Measurements from ENCODE around the gene NFKBIL1. TPM values are rescaled to one million over a fixed set of nuclear protein-coding genes. Genes with fewer than 3 reads are reported as not detected.
A peak's percentile ranks its signal among the peaks of the same experiment; 100 is the strongest.

Gene NFKBIL1
- total RNA-seq, 2 donors from 2014 or later = 16.8 to 17.0 TPM

DNA sequence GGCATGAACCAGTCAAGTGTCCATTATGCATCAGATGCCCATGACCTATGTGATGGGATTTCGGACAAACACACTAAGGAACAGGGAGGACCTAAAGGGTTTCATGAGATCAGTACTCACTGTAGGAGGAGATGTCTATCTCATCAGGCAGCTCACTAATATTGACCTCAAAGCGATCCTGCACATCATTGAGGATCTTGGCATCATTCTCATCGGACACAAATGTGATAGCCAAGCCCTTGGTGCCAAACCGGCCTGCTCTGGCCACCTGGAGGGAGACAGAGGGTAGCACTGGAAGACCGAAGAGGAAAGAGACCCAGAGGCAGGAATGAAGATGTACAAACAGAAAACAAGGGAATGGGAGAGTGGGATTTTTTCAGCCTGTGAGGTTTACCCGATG is 16.7 kb upstream of the NFKBIL1 start:
- no peak overlapping the region for H3K27ac Mint-ChIP-seq
- peaks cover 34% of the 10 kb centered on the region for H3K36me3 Mint-ChIP-seq
- no peak for DNase-seq (ENCODE audit: low spot score)
- no peak for ATAC-seq
- H3K9me3 Mint-ChIP-seq = no peaks in the 10 kb centered on the region
- H3K27me3 Mint-ChIP-seq = no peaks in the 10 kb centered on the region
- H3K4me1 Mint-ChIP-seq (ENCODE audit: low read depth in 2 of 2) = peaks cover 12 to 29% of the 10 kb centered on the region in 2 donors
- H3K4me3 Mint-ChIP-seq = no peak overlapping the region

DNA sequence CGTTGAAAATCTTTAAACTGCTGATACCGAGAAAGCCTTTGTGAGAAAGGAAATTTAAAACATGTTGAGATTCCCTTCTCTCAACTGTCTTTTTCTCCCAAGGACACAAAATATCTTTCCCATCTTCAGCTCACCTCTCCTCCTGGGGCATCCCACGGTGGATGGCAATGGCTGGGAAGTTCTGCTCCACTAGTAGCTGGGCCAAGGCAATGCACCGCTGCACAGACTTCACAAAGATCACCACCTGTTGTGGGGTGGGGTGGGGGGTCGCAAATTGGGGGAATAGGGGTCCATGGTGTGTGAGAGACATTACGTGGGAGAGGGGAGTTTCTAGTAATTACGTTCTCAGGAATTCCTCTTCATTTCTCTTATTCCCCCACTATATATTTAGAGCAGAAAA is 16.2 kb upstream of the NFKBIL1 start:
- no peak overlapping the region for H3K27ac Mint-ChIP-seq

DNA sequence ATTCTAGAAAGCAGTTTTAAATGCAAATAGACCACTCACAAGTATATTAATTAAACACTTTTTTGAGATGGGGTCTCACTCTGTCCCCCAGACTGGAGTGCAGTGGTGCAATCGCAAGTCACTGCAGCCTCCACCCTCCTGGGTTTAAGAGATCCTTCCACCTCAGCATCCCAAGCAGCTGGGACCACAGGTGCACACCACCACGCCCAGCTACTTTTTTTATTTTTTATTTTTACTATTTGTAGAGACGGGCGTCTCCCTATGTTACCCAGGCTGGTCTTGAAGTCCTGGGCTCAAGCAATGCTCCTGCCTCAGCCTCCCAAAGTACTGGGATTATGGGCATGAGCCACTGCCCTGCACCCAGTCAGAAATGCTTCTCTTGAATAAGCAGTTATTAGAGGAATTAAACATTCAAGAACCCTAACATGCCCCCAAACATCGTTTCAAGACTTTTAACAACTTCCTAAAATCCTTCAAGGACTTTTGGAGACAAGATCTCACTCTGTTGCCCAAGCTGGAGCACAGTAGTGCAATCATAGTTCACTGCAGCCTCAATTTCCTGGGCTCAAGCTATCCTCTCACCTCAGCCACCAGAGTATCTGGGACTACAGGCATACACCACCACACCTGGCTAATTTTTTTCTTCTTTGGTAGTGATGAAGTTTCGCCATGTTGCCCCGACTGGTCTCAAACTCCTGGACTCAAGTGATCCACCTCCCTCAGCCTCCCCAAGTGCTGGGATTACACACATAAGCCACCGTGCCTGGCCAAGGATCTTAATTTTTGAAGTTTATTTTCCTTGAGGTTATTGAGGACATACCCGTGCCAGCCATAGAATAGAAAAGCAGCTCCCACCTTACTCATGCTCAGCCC is 15.4 kb upstream of the NFKBIL1 start:
- Mint-ChIP-seq H3K9me3 (no peaks in the 10 kb centered on the region), H3K36me3 (peaks cover 44% of the 10 kb centered on the region), H3K4me3 (no peak overlapping the region), H3K4me1 (ENCODE audit: low read depth in 2 of 2) (peaks cover 19 to 35% of the 10 kb centered on the region in 2 donors), H3K27me3 (no peaks in the 10 kb centered on the region), H3K27ac (peak overlapping the region in 1 of 2 donors; percentile 27)
- ATAC-seq = no peak
- no peak for DNase-seq (ENCODE audit: low spot score)

More for the DNA sequence above, 16.2 kb upstream of the NFKBIL1 start:
- Mint-ChIP-seq H3K36me3 (peaks cover 39% of the 10 kb centered on the region), H3K4me1 (ENCODE audit: low read depth in 2 of 2) (peaks cover 14 to 32% of the 10 kb centered on the region in 2 donors), H3K9me3 (no peaks in the 10 kb centered on the region), H3K4me3 (no peak overlapping the region), H3K27me3 (no peaks in the 10 kb centered on the region)
- ATAC-seq (no peak), DNase-seq (ENCODE audit: low spot score) (no peak)

DNA sequence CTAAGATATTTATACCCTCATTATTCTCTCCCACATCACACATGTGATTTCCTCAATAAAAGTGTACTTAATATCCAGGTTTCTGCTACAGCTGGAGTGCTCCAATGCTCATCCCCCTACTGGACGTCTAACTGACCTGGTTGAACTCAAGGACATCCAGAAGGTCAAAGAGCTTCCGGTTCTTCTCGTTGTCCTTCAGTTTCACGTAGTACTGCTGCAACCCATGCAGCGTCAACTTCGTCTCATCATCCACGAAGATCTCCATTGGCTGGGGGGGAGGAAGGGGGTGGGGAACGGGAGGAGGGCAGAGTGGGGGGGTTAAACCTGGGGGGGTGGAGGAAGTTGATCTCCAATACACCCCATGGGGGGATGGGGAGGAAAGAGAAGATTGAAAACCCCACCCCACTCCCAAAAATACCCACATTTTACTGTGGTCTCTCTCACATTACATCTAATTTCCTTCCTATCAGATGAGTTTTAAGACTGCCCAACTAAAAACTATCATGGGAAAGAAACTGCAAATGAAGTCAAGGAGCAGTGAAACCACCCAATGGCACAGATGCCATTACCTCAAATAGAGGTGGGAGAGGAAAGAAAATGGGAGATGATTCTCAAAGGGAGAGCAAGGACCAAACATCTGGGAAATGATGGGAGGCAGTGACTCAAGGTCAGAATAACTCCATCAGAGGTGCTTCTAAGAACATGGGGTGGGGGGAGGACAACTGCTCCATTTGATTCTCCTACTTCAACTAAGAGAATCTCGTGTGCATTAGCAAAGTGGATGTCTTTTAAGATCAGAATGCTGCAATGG is 14.6 kb upstream of the NFKBIL1 start:
- Mint-ChIP-seq H3K27ac (peak overlapping the region; percentile 27 to 39), H3K9me3 (no peaks in the 10 kb centered on the region), H3K27me3 (no peaks in the 10 kb centered on the region), H3K36me3 (peaks cover 44% of the 10 kb centered on the region), H3K4me1 (ENCODE audit: low read depth in 2 of 2) (peaks cover 19 to 39% of the 10 kb centered on the region in 2 donors), H3K4me3 (no peak overlapping the region)
- DNase-seq (ENCODE audit: low spot score) (no peak), ATAC-seq (peak in 1 of 2 donors; percentile 37)

DNA sequence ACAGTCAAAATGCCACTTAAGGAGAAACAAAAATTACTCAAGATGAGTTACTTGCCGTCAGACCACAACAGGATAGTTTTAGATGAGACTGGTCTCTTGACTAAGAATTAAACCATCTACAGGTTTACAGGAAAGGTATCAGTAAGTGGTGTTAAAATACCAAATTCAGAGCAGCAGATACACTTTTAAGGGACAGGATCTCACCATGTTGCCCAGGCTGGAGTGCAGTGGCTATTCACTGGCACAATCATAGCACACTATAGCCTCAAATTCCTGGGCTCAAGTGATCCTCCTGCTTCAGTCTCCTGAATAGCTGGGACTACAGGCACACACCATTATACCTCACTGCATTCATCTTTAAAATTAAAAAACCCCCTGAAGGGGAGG is 14.0 kb upstream of the NFKBIL1 start:
- peaks cover 22 to 42% of the 10 kb centered on the region in 2 donors for H3K4me1 Mint-ChIP-seq (ENCODE audit: low read depth in 2 of 2)
- ATAC-seq = no peak
- no peaks in the 10 kb centered on the region for H3K27me3 Mint-ChIP-seq
- H3K36me3 Mint-ChIP-seq = peaks cover 45% of the 10 kb centered on the region
- no peaks in the 10 kb centered on the region for H3K9me3 Mint-ChIP-seq
- no peak for DNase-seq (ENCODE audit: low spot score)
- H3K27ac Mint-ChIP-seq = peak overlapping the region in 1 of 2 donors; percentile 39
- no peak overlapping the region for H3K4me3 Mint-ChIP-seq

DNA sequence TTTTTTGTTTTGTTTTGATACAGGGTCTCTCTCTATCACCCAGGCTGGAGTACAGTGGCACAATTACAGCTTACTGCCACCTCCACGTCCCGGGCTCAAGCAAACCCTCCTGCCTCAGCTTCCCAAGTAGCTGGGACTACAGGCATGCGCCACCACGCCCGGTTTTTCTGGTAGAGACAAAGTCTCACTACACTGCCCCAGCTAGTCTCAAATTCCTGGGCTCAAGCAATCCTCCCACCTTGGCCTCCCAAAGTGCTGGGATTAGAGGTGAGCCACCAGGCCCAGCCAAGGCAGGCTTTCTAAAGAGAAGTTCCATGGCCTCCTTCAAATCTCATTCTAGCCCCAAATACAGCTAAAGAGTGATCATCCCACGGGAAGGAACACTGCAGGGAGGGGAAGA is 13.4 kb upstream of the NFKBIL1 start:
- Mint-ChIP-seq H3K4me1 (ENCODE audit: low read depth in 2 of 2) (peaks cover 27 to 48% of the 10 kb centered on the region in 2 donors), H3K36me3 (peaks cover 49% of the 10 kb centered on the region), H3K4me3 (no peak overlapping the region), H3K27me3 (no peaks in the 10 kb centered on the region), H3K27ac (no peak overlapping the region), H3K9me3 (no peaks in the 10 kb centered on the region)
- ATAC-seq (no peak), DNase-seq (ENCODE audit: low spot score) (no peak)

DNA sequence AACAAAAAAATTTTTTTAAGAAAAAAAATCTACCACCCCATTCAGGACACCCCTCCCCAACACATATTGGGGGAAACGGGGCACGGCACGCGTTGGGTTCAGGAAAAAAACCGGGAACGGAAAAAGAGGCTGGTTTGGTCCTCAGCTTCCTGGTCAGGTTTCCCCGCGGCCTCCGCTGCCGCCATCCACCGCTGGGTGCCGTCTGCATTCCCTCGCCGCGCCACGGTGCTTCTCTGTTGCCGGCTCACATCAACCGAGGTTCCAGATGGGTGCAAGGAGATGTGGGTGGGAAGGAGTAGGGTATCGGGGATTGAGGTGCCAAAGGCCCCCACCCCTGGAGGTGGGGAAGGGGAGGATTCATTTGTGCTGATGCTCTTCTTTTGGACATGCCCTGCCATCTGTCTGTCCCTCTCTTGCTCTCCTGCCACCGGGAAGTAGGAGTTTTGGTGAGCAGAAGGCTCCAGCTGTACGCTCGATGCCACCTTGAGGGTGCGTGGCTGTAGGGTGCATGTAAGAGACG is 12.8 kb upstream of the NFKBIL1 start:
- no peaks in the 10 kb centered on the region for H3K9me3 Mint-ChIP-seq
- DNase-seq (ENCODE audit: low spot score) (no peak), ATAC-seq (no peak)
- peaks cover 33 to 53% of the 10 kb centered on the region in 2 donors for H3K4me1 Mint-ChIP-seq (ENCODE audit: low read depth in 2 of 2)
- H3K36me3 Mint-ChIP-seq = peaks cover 55% of the 10 kb centered on the region
- no peaks in the 10 kb centered on the region for H3K27me3 Mint-ChIP-seq
- no peak overlapping the region for H3K27ac Mint-ChIP-seq
- no peak overlapping the region for H3K4me3 Mint-ChIP-seq

DNA sequence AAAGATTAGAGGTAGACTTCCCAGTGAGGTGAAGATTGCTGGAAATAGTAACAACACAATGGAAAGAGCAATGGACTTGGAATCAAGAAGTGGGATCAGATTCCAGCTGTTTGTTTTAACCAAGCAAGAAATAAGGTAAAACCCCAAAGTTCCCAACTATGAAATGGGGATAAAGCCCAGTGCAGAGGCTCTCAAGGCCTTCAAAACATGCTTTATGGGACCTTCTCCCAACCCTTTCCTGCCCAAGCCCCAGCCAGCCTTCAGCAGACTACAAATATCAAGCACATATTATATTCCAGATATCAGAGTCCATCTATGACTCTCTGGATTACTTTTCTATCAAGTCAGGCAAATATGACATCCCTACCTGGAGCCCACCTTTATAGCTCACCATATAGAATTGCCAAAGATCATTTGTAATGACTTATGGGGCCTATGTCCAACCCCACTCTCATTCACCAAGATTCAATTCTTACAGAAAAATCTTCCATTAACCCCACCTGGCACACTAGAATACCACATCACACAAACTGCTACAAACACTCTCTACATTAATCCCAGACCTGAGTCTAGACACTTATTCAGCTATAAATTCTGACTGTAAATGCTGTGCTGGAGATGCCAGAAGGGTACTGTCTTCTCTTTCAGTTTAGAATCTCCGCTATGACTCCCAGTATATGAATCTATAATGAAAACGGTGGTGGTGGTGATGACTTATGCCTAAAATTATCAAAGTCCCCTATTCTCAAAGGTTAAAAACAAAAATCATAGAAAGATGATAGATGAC is 11.7 kb upstream of the NFKBIL1 start:
- Mint-ChIP-seq H3K27ac (no peak overlapping the region), H3K27me3 (no peaks in the 10 kb centered on the region), H3K9me3 (no peaks in the 10 kb centered on the region), H3K4me3 (no peak overlapping the region), H3K36me3 (peaks cover 58% of the 10 kb centered on the region), H3K4me1 (ENCODE audit: low read depth in 2 of 2) (peaks cover 42 to 58% of the 10 kb centered on the region in 2 donors)
- ATAC-seq (no peak), DNase-seq (ENCODE audit: low spot score) (no peak)

DNA sequence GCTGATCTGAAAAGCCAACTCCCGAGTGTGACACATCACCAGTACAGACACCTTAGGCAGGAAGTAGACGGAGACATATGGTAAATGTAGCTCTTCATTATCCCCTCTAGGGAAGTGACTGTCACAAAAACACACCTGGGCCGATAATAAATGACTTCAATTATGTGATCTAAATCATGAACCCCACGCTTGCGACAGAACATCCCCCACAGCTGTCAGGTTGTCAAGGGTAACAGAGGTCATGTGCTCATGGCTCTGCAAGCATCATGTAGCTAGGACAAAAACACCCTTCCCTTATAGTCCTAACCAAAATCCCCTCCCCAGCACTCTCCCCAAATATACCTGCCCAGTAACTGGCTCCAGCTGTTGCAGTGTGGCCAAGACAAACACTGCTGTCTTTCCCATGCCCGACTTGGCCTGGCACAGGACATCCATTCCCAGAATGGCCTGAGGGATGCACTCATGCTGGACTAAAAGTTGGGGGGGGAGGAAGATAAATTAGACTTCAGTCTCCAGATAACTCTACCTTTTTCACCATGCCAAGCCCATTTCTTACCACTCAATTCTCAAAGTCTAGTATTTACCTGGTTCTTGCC is 8.5 kb upstream of the NFKBIL1 start:
- ATAC-seq (no peak), DNase-seq (ENCODE audit: low spot score) (no peak)
- H3K36me3 Mint-ChIP-seq = peaks cover 52% of the 10 kb centered on the region
- peak overlapping the region; percentile 87 to 91 for H3K27ac Mint-ChIP-seq
- no peaks in the 10 kb centered on the region for H3K9me3 Mint-ChIP-seq
- H3K4me1 Mint-ChIP-seq (ENCODE audit: low read depth in 2 of 2) = peaks cover 48 to 54% of the 10 kb centered on the region in 2 donors
- H3K27me3 Mint-ChIP-seq = no peaks in the 10 kb centered on the region
- H3K4me3 Mint-ChIP-seq = peak overlapping the region; percentile 80

DNA sequence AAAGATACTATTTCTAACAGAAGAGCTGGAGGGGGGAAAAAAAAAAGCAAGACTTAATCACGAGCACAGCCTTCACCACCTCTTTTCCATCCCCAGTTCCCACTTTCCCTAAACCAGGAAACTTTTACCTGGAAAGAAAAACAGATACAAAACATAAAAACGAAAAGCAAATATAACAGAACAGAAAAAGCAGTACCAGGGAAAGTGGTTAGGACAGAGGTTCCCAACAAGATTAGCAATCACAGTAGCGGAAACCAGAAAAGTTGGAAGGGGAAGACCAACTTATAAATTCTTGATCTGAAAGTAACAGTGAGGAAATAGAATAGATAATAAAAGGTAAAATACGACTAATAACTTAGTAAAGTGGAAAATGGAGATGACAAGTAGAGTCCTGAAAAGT is 6.8 kb upstream of the NFKBIL1 start:
- Mint-ChIP-seq H3K27ac (peak overlapping the region; percentile 87 to 91), H3K9me3 (no peaks in the 10 kb centered on the region), H3K27me3 (no peaks in the 10 kb centered on the region), H3K4me3 (peak overlapping the region; percentile 80), H3K4me1 (ENCODE audit: low read depth in 2 of 2) (peaks cover 46 to 47% of the 10 kb centered on the region in 2 donors), H3K36me3 (peaks cover 45% of the 10 kb centered on the region)
- ATAC-seq (no peak), DNase-seq (ENCODE audit: low spot score) (no peak)

DNA sequence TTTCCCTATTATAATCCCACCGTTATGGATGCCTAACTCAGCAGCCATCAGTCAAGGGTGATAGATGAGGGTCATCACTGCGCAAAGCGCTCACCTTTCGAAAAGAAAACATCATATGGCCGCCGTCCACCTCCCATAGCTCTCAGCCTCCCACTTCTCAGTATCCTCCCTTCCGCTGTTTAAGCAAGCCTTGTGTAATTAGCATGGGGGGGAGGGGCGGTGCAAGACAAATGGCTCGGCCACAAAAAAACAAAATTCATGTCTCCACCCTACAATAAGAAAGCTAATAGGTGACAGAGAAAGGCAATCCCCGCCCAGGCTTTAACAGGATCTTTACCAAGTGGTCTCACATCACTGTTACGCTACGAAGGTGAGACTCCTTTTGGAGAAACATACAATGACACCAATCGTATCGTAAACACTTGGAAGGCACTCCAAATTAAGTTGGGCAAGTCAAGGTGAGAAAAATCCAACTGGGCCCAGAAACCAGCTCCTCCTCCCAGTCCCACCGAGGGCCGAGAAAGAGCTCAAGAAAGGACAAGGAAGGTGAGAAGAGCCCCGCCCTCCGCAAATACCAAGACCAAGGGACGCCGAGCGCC is 6.2 kb upstream of the NFKBIL1 start:
- Mint-ChIP-seq H3K27ac (peak overlapping the region; percentile 87 to 91), H3K9me3 (no peaks in the 10 kb centered on the region), H3K4me1 (ENCODE audit: low read depth in 2 of 2) (peaks cover 46% of the 10 kb centered on the region in 2 donors), H3K27me3 (no peaks in the 10 kb centered on the region), H3K36me3 (peaks cover 40% of the 10 kb centered on the region), H3K4me3 (peak overlapping the region; percentile 80)
- ATAC-seq = peak; percentile 38 to 44
- DNase-seq (ENCODE audit: low spot score) = peak; percentile 71

DNA sequence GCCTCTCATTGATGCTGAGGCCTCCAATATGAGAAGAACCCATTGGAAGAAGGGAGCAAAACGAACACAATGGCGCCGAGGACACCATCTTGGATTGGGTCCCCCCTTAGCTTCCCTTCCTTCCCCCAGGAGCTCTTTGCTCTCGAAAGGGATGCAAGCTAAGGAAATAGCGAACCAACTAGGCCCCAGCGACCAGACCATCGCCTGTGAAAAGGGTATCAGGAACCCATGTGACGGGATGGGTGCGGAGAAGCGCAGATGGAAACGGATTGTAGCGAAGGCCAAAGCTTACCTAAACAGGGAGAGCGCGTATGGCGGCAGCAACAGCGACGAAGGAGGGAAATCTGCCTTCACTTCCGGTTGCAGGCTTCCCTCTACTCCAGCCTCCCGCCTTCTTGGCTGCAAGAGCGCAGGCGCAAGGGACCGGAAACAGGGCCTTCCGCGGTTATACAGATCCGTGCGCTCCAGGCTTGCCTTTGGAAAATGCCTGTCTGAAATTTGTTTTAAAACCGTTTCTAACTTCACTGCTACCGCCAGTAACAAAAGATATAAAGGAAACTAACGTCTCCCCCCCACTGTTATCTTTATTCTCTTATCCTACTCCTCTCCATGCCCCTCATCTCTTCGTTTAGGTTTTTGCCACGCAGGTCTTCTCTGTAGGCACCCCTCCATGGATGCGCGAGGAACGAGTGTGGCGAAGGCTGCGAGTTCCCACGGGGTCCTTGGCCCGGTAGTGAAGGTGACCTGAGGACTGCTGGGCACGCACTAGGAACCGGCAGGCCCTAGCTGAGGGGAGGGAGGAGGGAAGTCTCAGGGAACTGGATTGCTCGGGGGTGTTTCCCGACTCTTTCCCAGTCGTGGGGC is 5.5 kb upstream of the NFKBIL1 start, which contains the start of gene DDX39B:
Gene DDX39B, minus strand, starts transcription at position 346 of the 864 bp plus-strand sequence. CDS start 1,471 bp downstream, outside the sequence.
- Mint-ChIP-seq H3K4me1 (ENCODE audit: low read depth in 2 of 2) (peaks cover 47 to 48% of the 10 kb centered on the region in 2 donors), H3K27me3 (no peaks in the 10 kb centered on the region), H3K36me3 (peaks cover 34% of the 10 kb centered on the region), H3K4me3 (peak within 1 kb of the TSS; percentile 80), H3K9me3 (no peaks in the 10 kb centered on the region), H3K27ac (peak within 1 kb of the TSS; percentile 87 to 91)
- ATAC-seq = peak; percentile 90 to 94
- peak; percentile 97 for DNase-seq (ENCODE audit: low spot score)
